ENCODE measurements around the gene TAF6L. TPM values are rescaled to one million over a fixed set of nuclear protein-coding genes. Genes with fewer than 3 reads are reported as not detected.

Gene TAF6L
- total and polyA plus RNA-seq, 9 of the 15 experiments (the other 6 are each of a cell fraction or from before 2014, with no cell fraction given) = 0.04 to 45.5 (median 20.8) TPM

GRCh38 chr11:62727165-62727871, 43.9 kb upstream of the TAF6L start, which contains the start of gene HNRNPUL2 (continued):
- TF ChIP-seq ZNF609 (CRISPR knock-in tag; IDR thresholded peaks at IDR 0.05; ENCODE audit: borderline replicate concordance) = no peak
- peak; percentile 90 for TF ChIP-seq EP400 (IDR thresholded peaks at IDR 0.05)
- no peak for TF ChIP-seq ZC3H4 (CRISPR knock-in tag; IDR thresholded peaks at IDR 0.05; ENCODE audit: borderline replicate concordance)
- TF ChIP-seq ZNF197 (CRISPR knock-in tag; IDR thresholded peaks at IDR 0.05; ENCODE audit: low read depth) = no peak
- TF ChIP-seq NKRF (IDR thresholded peaks at IDR 0.05; ENCODE audit: borderline replicate concordance) = no peak; the same call in 1 of the 2 replicates
- no peak for TF ChIP-seq ZNF143 (CRISPR knock-in tag; IDR thresholded peaks at IDR 0.05)
- TF ChIP-seq ZBTB9 (CRISPR knock-in tag; IDR thresholded peaks at IDR 0.05) = peak; percentile 68
- TF ChIP-seq ZNF146 (CRISPR knock-in tag; IDR thresholded peaks at IDR 0.05; ENCODE audit: unreplicated experiment) = no peak
- TF ChIP-seq ZBTB11 (CRISPR knock-in tag; IDR thresholded peaks at IDR 0.05) = peak in 1 of 3 experiments; percentile 85; a peak in 2 of 6 replicates
- TF ChIP-seq BRD4 (IDR thresholded peaks at IDR 0.05) = peak; percentile 9
- TF ChIP-seq ZNF165 (CRISPR knock-in tag; IDR thresholded peaks at IDR 0.05; ENCODE audit: borderline replicate concordance) = no peak
- TF ChIP-seq ZBTB12 (CRISPR knock-in tag; IDR thresholded peaks at IDR 0.05) = no peak
- no peak for TF ChIP-seq BRCA1 (IDR thresholded peaks at IDR 0.05)
- TF ChIP-seq BRCA1 (CRISPR knock-in tag; IDR thresholded peaks at IDR 0.05) = no peak
